HL-60 (cell line): Measurements from ENCODE around the gene RAD50.

Experiments
- CTCF ChIP-seq: IDR thresholded peaks from one replicate; pipeline ENCODE4 v1.5.1; 2011; ENCODE audit warnings: low read length, control low read depth, inconsistent platforms; ENCODE audit not compliant: insufficient read depth
- GABPA ChIP-seq: IDR thresholded peaks from 2 replicates; pipeline ENCODE4 v1.6.1; 2012; ENCODE audit warnings: low read depth
- POLR2AphosphoS5 ChIP-seq: IDR thresholded peaks from 2 replicates; pipeline ENCODE4 v1.6.1; 2012; ENCODE audit warnings: low read depth
- REST ChIP-seq: IDR thresholded peaks from 2 replicates; pipeline ENCODE4 v1.6.1; 2012; ENCODE audit warnings: low read depth; ENCODE audit not compliant: insufficient replicate concordance
- SPI1 ChIP-seq: IDR thresholded peaks from 2 replicates; pipeline ENCODE4 v1.6.1; 2012; ENCODE audit warnings: low read depth, mild to moderate bottlenecking, borderline replicate concordance

GRCh38 chr5:132673488-132673887 lies 116.7 kb downstream of the RAD50 start:
- TF ChIP-seq CTCF (no peak), SPI1 (no peak), POLR2AphosphoS5 (no peak), GABPA (no peak), REST (no peak)
